GM23338 (cell line): ENCODE measurements around the gene MESD. TPM values are rescaled to one million over a fixed set of nuclear protein-coding genes. Genes with fewer than 3 reads are reported as not detected.

ENCODE experiments used
- ATAC-seq: fragments of 200-7000 bp; cut with Tn5 transposase; 3 replicates; pipeline ENCODE4 v1.9.1; 2020
- DNase-seq: peaks from one replicate; pipeline ENCODE4 v3.0.0-alpha.2; 2015; ENCODE audit warnings: low spot score
- H2AFZ ChIP-seq: fragments of 200-600 bp; sonication (generic); 2 replicates; pipeline ENCODE4 v1.8.0; 2016; ENCODE audit warnings: antibody characterized with exemption, mild to moderate bottlenecking, moderate library complexity
- H3F3A ChIP-seq: fragments of 200-600 bp; sonication (generic); replicated peaks from 2 replicates; pipeline ENCODE4 v1.8.0; 2017; ENCODE audit warnings: antibody characterized with exemption, mixed run types, low read depth
- H3K27ac ChIP-seq: fragments of 200-600 bp; sonication (generic); 2 replicates; pipeline ENCODE4 v1.6.1; 2016; ENCODE audit warnings: low read depth
- H3K27me3 ChIP-seq: fragments of 200-600 bp; sonication (generic); 2 replicates; pipeline ENCODE4 v1.8.0; 2016; ENCODE audit warnings: mild to moderate bottlenecking, mixed run types, moderate library complexity; ENCODE audit not compliant: insufficient read depth
- H3K36me3 ChIP-seq: fragments of 200-600 bp; sonication (generic); 2 replicates; pipeline ENCODE4 v1.8.0; 2016; ENCODE audit warnings: mild to moderate bottlenecking; ENCODE audit not compliant: insufficient read depth
- H3K4me1 ChIP-seq: fragments of 200-600 bp; sonication (generic); 2 replicates; pipeline ENCODE4 v1.8.0; 2016; ENCODE audit warnings: mild to moderate bottlenecking, moderate library complexity; ENCODE audit not compliant: insufficient read depth
- H3K4me2 ChIP-seq: fragments of 200-600 bp; sonication (generic); 2 replicates; pipeline ENCODE4 v1.7.1; 2017; ENCODE audit warnings: mixed run types
- H3K4me3 ChIP-seq: fragments of 200-600 bp; sonication (generic); 2 replicates; pipeline ENCODE4 v1.6.1; 2016; ENCODE audit warnings: mixed run types
- H3K79me2 ChIP-seq: fragments of 200-600 bp; sonication (generic); replicated peaks from 2 replicates; pipeline ENCODE4 v1.8.0; 2017; ENCODE audit warnings: mild to moderate bottlenecking; ENCODE audit not compliant: insufficient read depth
- H3K9me2 ChIP-seq: fragments of 200-600 bp; sonication (generic); 2 replicates; pipeline ENCODE4 v1.8.0; 2017; ENCODE audit not compliant: insufficient read depth
- H4K20me1 ChIP-seq: fragments of 200-600 bp; sonication (generic); replicated peaks from 2 replicates; pipeline ENCODE4 v1.8.0; 2017; ENCODE audit warnings: mild to moderate bottlenecking; ENCODE audit not compliant: insufficient read depth
- H3K27ac Mint-ChIP-seq: 2 replicates; pipeline ENCODE4 v1.8.0; 2020; ENCODE audit warnings: inconsistent platforms, mild to moderate bottlenecking, moderate library complexity, mixed read lengths
- H3K27me3 Mint-ChIP-seq: 3 replicates; pipeline ENCODE4 v1.8.0; 2022; ENCODE audit warnings: low read depth, mild to moderate bottlenecking, moderate library complexity, mixed read lengths, inconsistent platforms; ENCODE audit not compliant: insufficient read depth, poor library complexity
- H3K36me3 Mint-ChIP-seq: 3 replicates; pipeline ENCODE4 v1.8.0; 2021; ENCODE audit warnings: low read depth, mild to moderate bottlenecking, inconsistent platforms, moderate library complexity, mixed read lengths
- H3K4me1 Mint-ChIP-seq: 3 replicates; pipeline ENCODE4 v1.8.0; 2020; ENCODE audit warnings: mild to moderate bottlenecking, inconsistent platforms, mixed read lengths
- H3K4me3 Mint-ChIP-seq: 3 replicates; pipeline ENCODE4 v1.8.0; 2021; ENCODE audit warnings: moderate library complexity, mild to moderate bottlenecking, inconsistent platforms, mixed read lengths
- H3K9me3 Mint-ChIP-seq: 3 replicates; pipeline ENCODE4 v1.8.0; 2020; ENCODE audit warnings: moderate library complexity, mild to moderate bottlenecking, inconsistent platforms, mixed read lengths
- EZH2phosphoT487 ChIP-seq: fragments of 200-600 bp; sonication (generic); IDR thresholded peaks from one replicate; pipeline ENCODE4 v1.8.1; 2018; ENCODE audit warnings: antibody characterized with exemption; ENCODE audit not compliant: unreplicated experiment
- ZNF462 ChIP-seq: fragments of 250-450 bp; sonication (Bioruptor Pico); IDR thresholded peaks from 2 replicates; pipeline ENCODE4 v1.5.0; 2020; ENCODE audit warnings: mild to moderate bottlenecking, moderate library complexity
- polyA plus RNA-seq: library from polyadenylated mRNA; unstranded; fragments of >200 nt; fragmentation: Nextera tagmentation; extraction: Ambion mirVana; gene quantifications from 2 replicates; pipeline ENCODE4 v1.2.1, GENCODE V29; 2016
- total RNA-seq: library from RNA; depleted of rRNA; stranded (reverse); fragments of >200 nt; shearing (Covaris generic); gene quantifications from 2 replicates; pipeline ENCODE4 v1.2.3, GENCODE V29; 2014

Gene MESD
- total and polyA plus RNA-seq, 2 experiments from 2014 or later = 25.6 to 52.7 TPM

GRCh38 chr15:80913541-80913940 lies 76.1 kb downstream of the MESD start:
- peaks cover 10% of the 10 kb centered on the region; the same call in 2 of the 3 replicates for H3K36me3 Mint-ChIP-seq
- H3K4me3 Mint-ChIP-seq = no peak overlapping the region
- ATAC-seq = no peak
- no peak overlapping the region; the same call in 1 of the 2 replicates for H3K27ac Mint-ChIP-seq
- no peak overlapping the region for H3K4me3 ChIP-seq
- H3K4me1 Mint-ChIP-seq = peaks cover 25% of the 10 kb centered on the region
- H3K79me2 ChIP-seq = no peaks in the 10 kb centered on the region
- no peak overlapping the region for H2AFZ ChIP-seq
- DNase-seq = no peak
- peaks cover 10% of the 10 kb centered on the region for H3K4me1 ChIP-seq
- no peaks in the 10 kb centered on the region for H3K9me3 Mint-ChIP-seq
- H3K36me3 ChIP-seq = no peaks in the 10 kb centered on the region
- TF ChIP-seq EZH2phosphoT487 (no peak), ZNF462 (CRISPR knock-in tag) (no peak)
- no peak overlapping the region for H3K27ac ChIP-seq
- no peaks in the 10 kb centered on the region for H3K9me2 ChIP-seq
- H3K4me2 ChIP-seq = no peak overlapping the region
- H3K27me3 Mint-ChIP-seq = no peaks in the 10 kb centered on the region
- no peaks in the 10 kb centered on the region for H3F3A ChIP-seq
- H4K20me1 ChIP-seq = no peaks in the 10 kb centered on the region; the same call in 1 of the 2 replicates
- H3K27me3 ChIP-seq = no peaks in the 10 kb centered on the region

GRCh38 chr15:80912673-80913072 lies 76.9 kb downstream of the MESD start:
- no peaks in the 10 kb centered on the region for H3K9me3 Mint-ChIP-seq
- Histone ChIP-seq H3K27ac (no peak overlapping the region), H3K4me1 (peaks cover 10% of the 10 kb centered on the region), H3K36me3 (no peaks in the 10 kb centered on the region), H3F3A (no peaks in the 10 kb centered on the region), H3K4me3 (no peak overlapping the region), H3K9me2 (no peaks in the 10 kb centered on the region), H3K27me3 (no peaks in the 10 kb centered on the region), H4K20me1 (no peaks in the 10 kb centered on the region; the same call in 1 of the 2 replicates), H3K79me2 (no peaks in the 10 kb centered on the region), H2AFZ (no peak overlapping the region), H3K4me2 (no peak overlapping the region)
- peaks cover 10% of the 10 kb centered on the region; the same call in 2 of the 3 replicates for H3K36me3 Mint-ChIP-seq
- H3K27me3 Mint-ChIP-seq = no peaks in the 10 kb centered on the region
- H3K27ac Mint-ChIP-seq = no peak overlapping the region
- H3K4me3 Mint-ChIP-seq = no peak overlapping the region
- no peak for DNase-seq
- peaks cover 25% of the 10 kb centered on the region for H3K4me1 Mint-ChIP-seq
- no peak for ATAC-seq
- TF ChIP-seq ZNF462 (CRISPR knock-in tag) = no peak
